ENCODE measurements around the gene MRGPRD. TPM values are rescaled to one million over a fixed set of nuclear protein-coding genes. Genes with fewer than 3 reads are reported as not detected.
A peak's percentile ranks its signal among the peaks of the same experiment; 100 is the strongest.

MRGPRD gene
- total and polyA plus RNA-seq, 4 experiments from 2014 or later = 0.48 TPM; not detected in 3

DNA sequence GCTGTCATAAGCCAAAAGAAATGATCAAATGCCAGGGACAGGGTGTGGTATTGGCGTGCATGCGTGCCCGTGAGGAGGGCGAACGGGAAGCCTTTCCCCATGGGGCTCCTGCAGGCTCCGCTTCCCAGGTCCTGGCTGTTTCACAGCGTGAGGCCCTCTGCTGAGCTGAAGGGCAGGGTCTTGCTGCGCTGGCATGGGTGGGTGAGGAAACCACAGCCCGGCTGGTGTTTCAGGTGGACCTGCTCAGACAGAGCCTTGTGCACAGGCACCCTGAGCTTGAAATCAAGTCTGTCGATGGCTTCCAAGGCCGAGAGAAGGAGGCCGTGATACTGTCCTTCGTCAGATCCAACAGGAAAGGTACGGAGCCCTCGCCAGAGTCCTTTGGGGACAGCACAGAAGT, 45.7 kb downstream of the MRGPRD start:
- intact Hi-C loops (cut with micrococcal nuclease) = no loop called here
- ChIA-PET CTCF (ENCODE audit: partially characterized antibody) (no interaction called here), POLR2A (ENCODE audit: partially characterized antibody) (no interaction called here)
- no peaks in the 10 kb centered on the region for H3K27me3 ChIP-seq (ENCODE audit: insufficient read depth, low read length)
- H3K36me3 ChIP-seq (ENCODE audit: insufficient read depth, low read length) = peaks cover 33% of the 10 kb centered on the region
- Mint-ChIP-seq H3K27me3 (no peaks in the 10 kb centered on the region), H3K4me1 (no peaks in the 10 kb centered on the region), H3K36me3 (peaks cover 13 to 51% of the 10 kb centered on the region in 2 donors), H3K4me3 (no peak overlapping the region), H3K27ac (no peak overlapping the region), H3K9me3 (no peaks in the 10 kb centered on the region)
- H3K4me3 ChIP-seq (ENCODE audit: low read length in 2 of 2) = no peak overlapping the region
- DNase-seq = no peak
- H3K9me3 ChIP-seq (ENCODE audit: control insufficient read depth in 1 of 2, low read length in 2 of 2) = no peaks in the 10 kb centered on the region
- no peaks in the 10 kb centered on the region for H3K4me1 ChIP-seq (ENCODE audit: insufficient read depth, low read length)
- H3K27ac ChIP-seq (ENCODE audit: low read depth, low read length) = no peak overlapping the region

DNA sequence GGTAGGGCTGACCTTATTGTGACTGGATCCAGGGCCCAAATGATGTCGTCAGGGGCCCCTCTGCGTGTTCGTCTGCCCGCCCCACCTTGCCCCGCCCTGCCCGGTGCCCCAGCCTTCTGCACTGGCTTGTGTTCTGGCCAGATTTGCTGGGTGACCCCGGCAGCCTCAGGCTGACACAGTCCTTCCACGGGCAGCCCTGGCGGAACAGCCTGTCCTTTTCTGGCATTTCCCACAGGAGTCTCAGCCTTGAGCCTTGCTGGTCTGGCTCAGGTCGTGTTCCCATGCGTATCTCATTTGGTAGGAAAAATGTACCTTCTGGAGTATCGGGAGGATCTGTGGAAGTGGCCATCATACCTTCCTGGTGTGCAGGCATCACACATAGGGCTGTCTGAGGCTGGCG, 46.1 kb downstream of the MRGPRD start:
- H3K4me3 ChIP-seq (ENCODE audit: low read length in 2 of 2) = no peak overlapping the region
- CTCF ChIA-PET (ENCODE audit: partially characterized antibody) = no interaction called here
- POLR2A ChIA-PET (ENCODE audit: partially characterized antibody) = no interaction called here
- Mint-ChIP-seq H3K4me1 (no peaks in the 10 kb centered on the region), H3K27me3 (no peaks in the 10 kb centered on the region), H3K4me3 (no peak overlapping the region), H3K27ac (no peak overlapping the region), H3K36me3 (peaks cover 14 to 54% of the 10 kb centered on the region in 2 donors), H3K9me3 (peaks cover 0 to 2% (median 0%) of the 10 kb centered on the region in 8 donors)
- H3K36me3 ChIP-seq (ENCODE audit: insufficient read depth, low read length) = peaks cover 35% of the 10 kb centered on the region
- DNase-seq = no peak
- intact Hi-C loops (cut with micrococcal nuclease) = no loop called here
- no peaks in the 10 kb centered on the region for H3K9me3 ChIP-seq (ENCODE audit: control insufficient read depth in 1 of 2, low read length in 2 of 2)
- H3K4me1 ChIP-seq (ENCODE audit: insufficient read depth, low read length) = no peaks in the 10 kb centered on the region
- H3K27me3 ChIP-seq (ENCODE audit: insufficient read depth, low read length) = no peaks in the 10 kb centered on the region
- H3K27ac ChIP-seq (ENCODE audit: low read depth, low read length) = no peak overlapping the region

DNA sequence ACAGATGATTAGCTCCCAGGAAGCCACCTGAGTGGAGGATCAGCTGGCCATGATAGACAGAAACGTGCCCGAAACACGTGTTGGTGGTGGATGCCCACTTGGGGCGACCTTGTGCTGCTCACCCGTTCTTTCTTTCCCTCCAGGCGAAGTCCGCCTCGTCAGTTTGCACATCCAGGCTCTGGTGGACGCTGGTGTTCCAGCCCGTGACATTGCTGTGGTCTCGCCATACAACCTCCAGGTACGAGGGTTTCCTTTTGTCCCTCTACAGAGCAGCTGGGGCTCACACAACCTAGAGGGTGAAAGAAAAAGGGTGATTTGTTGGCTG, 46.5 kb downstream of the MRGPRD start:
- H3K36me3 Mint-ChIP-seq = peaks cover 17 to 56% of the 10 kb centered on the region in 2 donors
- H3K27ac Mint-ChIP-seq = no peak overlapping the region
- no peak overlapping the region for H3K4me3 Mint-ChIP-seq
- peaks cover 0 to 2% (median 0%) of the 10 kb centered on the region in 8 donors for H3K9me3 Mint-ChIP-seq
- H3K36me3 ChIP-seq (ENCODE audit: insufficient read depth, low read length) = peaks cover 38% of the 10 kb centered on the region
- H3K9me3 ChIP-seq (ENCODE audit: control insufficient read depth in 1 of 2, low read length in 2 of 2) = no peaks in the 10 kb centered on the region
- no peaks in the 10 kb centered on the region for H3K27me3 ChIP-seq (ENCODE audit: insufficient read depth, low read length)
- ChIA-PET CTCF (ENCODE audit: partially characterized antibody) (no interaction called here), POLR2A (ENCODE audit: partially characterized antibody) (no interaction called here)
- H3K4me1 Mint-ChIP-seq = no peaks in the 10 kb centered on the region
- H3K27ac ChIP-seq (ENCODE audit: low read depth, low read length) = no peak overlapping the region
- intact Hi-C loops (cut with micrococcal nuclease) = no loop called here
- H3K27me3 Mint-ChIP-seq = no peaks in the 10 kb centered on the region
- no peaks in the 10 kb centered on the region for H3K4me1 ChIP-seq (ENCODE audit: insufficient read depth, low read length)
- H3K4me3 ChIP-seq (ENCODE audit: low read length in 2 of 2) = no peak overlapping the region
- DNase-seq = no peak

DNA sequence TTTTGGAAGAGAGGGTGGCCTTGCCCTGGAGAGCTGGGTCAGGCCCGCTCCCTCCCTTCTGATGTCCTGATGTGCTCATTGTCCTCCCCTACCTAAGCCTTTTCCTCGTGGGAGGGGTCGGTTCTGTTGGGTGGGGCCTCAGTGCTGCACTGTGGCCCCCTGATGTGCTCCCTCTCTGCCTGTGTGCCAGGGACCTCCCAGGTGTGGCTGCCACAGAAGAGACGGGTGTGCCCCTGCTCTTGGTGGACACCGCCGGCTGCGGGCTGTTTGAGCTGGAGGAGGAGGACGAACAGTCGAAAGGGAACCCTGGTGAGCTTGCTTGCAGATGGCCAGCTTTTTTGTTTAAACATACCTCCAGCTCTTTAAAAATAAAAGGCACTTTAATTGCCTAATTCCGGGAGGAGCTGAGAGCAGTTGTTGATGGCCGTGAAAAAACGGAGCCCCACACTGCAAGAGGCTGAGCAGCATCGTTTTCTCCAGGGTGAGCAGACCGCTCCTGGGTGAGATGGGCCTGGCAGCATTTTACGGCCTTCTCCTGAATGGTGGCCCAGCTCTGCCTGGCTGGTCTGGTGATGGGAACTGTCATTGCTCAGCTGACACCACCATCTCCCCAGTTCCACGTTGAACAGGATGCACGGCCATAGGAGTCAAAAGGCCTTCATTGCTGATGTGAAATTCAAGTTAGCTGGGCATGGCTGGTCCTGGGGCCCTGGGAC, 47.0 kb downstream of the MRGPRD start:
- H3K27me3 ChIP-seq (ENCODE audit: insufficient read depth, low read length) = no peaks in the 10 kb centered on the region
- H3K9me3 Mint-ChIP-seq = peaks cover 0 to 2% (median 0%) of the 10 kb centered on the region in 8 donors
- H3K27me3 Mint-ChIP-seq = no peaks in the 10 kb centered on the region
- no peak overlapping the region for H3K27ac ChIP-seq (ENCODE audit: low read depth, low read length)
- no peaks in the 10 kb centered on the region for H3K4me1 Mint-ChIP-seq
- peaks cover 39% of the 10 kb centered on the region for H3K36me3 ChIP-seq (ENCODE audit: insufficient read depth, low read length)
- no peaks in the 10 kb centered on the region for H3K9me3 ChIP-seq (ENCODE audit: control insufficient read depth in 1 of 2, low read length in 2 of 2)
- ChIA-PET CTCF (ENCODE audit: partially characterized antibody) (no interaction called here), POLR2A (ENCODE audit: partially characterized antibody) (no interaction called here)
- no peak for DNase-seq
- H3K36me3 Mint-ChIP-seq = peaks cover 22 to 58% of the 10 kb centered on the region in 2 donors
- no peak overlapping the region for H3K4me3 Mint-ChIP-seq
- intact Hi-C loops (cut with micrococcal nuclease) = no loop called here
- no peak overlapping the region for H3K27ac Mint-ChIP-seq
- H3K4me1 ChIP-seq (ENCODE audit: insufficient read depth, low read length) = no peaks in the 10 kb centered on the region
- H3K4me3 ChIP-seq (ENCODE audit: low read length in 2 of 2) = no peak overlapping the region

DNA sequence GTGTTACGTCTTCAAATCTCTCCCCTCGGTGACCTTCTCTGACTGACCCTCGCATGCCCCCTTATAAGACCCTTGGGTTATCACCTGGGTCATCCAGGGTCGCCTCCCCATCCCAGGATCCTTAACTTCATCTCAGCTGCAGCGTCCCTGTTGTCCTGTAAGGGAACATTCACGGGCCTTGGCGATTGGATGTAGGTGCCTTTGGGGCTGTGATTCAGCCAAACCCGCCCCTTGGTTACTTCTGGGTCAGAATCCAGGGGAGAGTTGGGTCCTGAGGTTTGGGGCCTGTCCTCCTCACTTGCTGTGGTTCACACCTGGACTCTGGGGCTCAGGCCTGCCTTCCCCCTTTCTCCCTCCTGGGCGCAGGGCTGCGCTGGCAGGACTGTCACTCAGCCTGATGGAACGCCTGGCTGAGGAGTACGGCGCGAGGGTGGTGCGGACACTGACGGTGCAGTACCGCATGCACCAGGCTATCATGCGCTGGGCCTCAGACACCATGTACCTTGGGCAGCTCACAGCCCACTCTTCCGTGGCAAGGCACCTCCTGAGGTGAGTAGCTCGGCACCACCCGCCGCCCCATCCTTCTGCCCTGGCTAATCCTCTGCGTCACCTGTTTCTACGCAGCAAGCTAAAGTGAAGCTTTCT, 47.7 kb downstream of the MRGPRD start:
- Mint-ChIP-seq H3K27ac (peak overlapping the region in 1 of 7 donors; percentile 19), H3K27me3 (no peaks in the 10 kb centered on the region), H3K9me3 (peaks cover 0 to 2% (median 0%) of the 10 kb centered on the region in 8 donors), H3K36me3 (peaks cover 27 to 60% of the 10 kb centered on the region in 2 donors), H3K4me1 (no peaks in the 10 kb centered on the region), H3K4me3 (no peak overlapping the region)
- peaks cover 41% of the 10 kb centered on the region for H3K36me3 ChIP-seq (ENCODE audit: insufficient read depth, low read length)
- H3K27me3 ChIP-seq (ENCODE audit: insufficient read depth, low read length) = no peaks in the 10 kb centered on the region
- ChIA-PET CTCF (ENCODE audit: partially characterized antibody) (no interaction called here), POLR2A (ENCODE audit: partially characterized antibody) (no interaction called here)
- H3K27ac ChIP-seq (ENCODE audit: low read depth, low read length) = no peak overlapping the region
- no peaks in the 10 kb centered on the region for H3K4me1 ChIP-seq (ENCODE audit: insufficient read depth, low read length)
- DNase-seq = no peak
- no peak overlapping the region for H3K4me3 ChIP-seq (ENCODE audit: low read length in 2 of 2)
- H3K9me3 ChIP-seq (ENCODE audit: control insufficient read depth in 1 of 2, low read length in 2 of 2) = no peaks in the 10 kb centered on the region
- intact Hi-C loops (cut with micrococcal nuclease) = no loop called here

DNA sequence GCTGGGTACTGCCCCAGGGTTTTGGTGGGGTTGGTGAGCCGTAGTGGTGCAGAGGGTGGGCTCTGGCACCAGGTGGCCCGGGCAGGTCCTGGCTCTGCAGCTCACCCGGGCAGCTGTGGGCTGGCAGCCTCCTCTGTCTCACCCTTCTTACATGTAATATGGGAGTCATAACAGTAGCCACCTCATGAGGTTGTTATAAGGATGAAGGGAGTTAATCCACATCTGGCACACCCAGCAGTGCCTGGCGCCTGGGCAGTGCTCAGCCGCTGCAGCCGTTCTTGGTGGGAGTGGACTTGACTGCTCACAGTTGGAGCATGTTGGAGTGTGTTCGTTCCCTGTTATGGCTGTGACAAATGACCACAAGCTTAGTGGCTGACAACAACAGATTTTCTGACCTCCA, 48.4 kb downstream of the MRGPRD start:
- intact Hi-C loops (cut with micrococcal nuclease) = no loop called here
- Histone ChIP-seq H3K4me3 (ENCODE audit: low read length in 2 of 2) (no peak overlapping the region), H3K9me3 (ENCODE audit: control insufficient read depth in 1 of 2, low read length in 2 of 2) (no peaks in the 10 kb centered on the region), H3K4me1 (ENCODE audit: insufficient read depth, low read length) (no peaks in the 10 kb centered on the region), H3K36me3 (ENCODE audit: insufficient read depth, low read length) (peaks cover 42% of the 10 kb centered on the region), H3K27me3 (ENCODE audit: insufficient read depth, low read length) (no peaks in the 10 kb centered on the region), H3K27ac (ENCODE audit: low read depth, low read length) (no peak overlapping the region)
- H3K4me3 Mint-ChIP-seq = no peak overlapping the region
- H3K27me3 Mint-ChIP-seq = no peaks in the 10 kb centered on the region
- no peak overlapping the region for H3K27ac Mint-ChIP-seq
- DNase-seq = no peak
- H3K9me3 Mint-ChIP-seq = peaks cover 0 to 3% (median 0%) of the 10 kb centered on the region in 8 donors
- H3K36me3 Mint-ChIP-seq = peaks cover 30 to 65% of the 10 kb centered on the region in 2 donors
- H3K4me1 Mint-ChIP-seq = no peaks in the 10 kb centered on the region
- ChIA-PET POLR2A (ENCODE audit: partially characterized antibody) (no interaction called here), CTCF (ENCODE audit: partially characterized antibody) (no interaction called here)

DNA sequence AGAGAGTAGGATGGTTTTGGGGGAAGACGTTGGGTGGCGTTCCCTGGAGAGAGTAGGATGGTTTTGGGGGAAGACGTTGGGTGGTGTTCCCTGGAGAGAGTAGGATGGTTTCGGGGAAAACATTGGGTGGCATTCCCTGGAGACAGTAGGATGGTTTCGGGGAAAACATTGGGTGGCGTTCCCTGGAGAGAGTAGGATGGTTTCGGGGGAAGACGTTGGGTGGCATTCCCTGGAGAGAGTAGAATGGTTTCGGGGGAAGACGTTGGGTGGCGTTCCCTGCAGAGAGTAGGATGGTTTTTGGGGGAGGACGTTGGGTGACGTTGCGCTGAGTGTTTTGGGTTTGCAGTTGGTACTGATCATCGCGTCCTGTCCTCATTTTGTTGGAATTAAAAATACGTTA, 48.9 kb downstream of the MRGPRD start:
- CTCF ChIA-PET (ENCODE audit: partially characterized antibody) = no interaction called here
- no peak overlapping the region for H3K4me3 ChIP-seq (ENCODE audit: low read length in 2 of 2)
- DNase-seq = no peak
- Mint-ChIP-seq H3K4me1 (no peaks in the 10 kb centered on the region), H3K27me3 (no peaks in the 10 kb centered on the region), H3K36me3 (peaks cover 34 to 66% of the 10 kb centered on the region in 2 donors), H3K27ac (peak overlapping the region in 2 of 7 donors; percentile 24 to 47), H3K9me3 (peaks cover 0 to 8% (median 2%) of the 10 kb centered on the region in 8 donors), H3K4me3 (no peak overlapping the region)
- H3K27me3 ChIP-seq (ENCODE audit: insufficient read depth, low read length) = no peaks in the 10 kb centered on the region
- peaks cover 37% of the 10 kb centered on the region for H3K36me3 ChIP-seq (ENCODE audit: insufficient read depth, low read length)
- no peaks in the 10 kb centered on the region for H3K9me3 ChIP-seq (ENCODE audit: control insufficient read depth in 1 of 2, low read length in 2 of 2)
- POLR2A ChIA-PET (ENCODE audit: partially characterized antibody) = no interaction called here
- intact Hi-C loops (cut with micrococcal nuclease) = no loop called here
- no peaks in the 10 kb centered on the region for H3K4me1 ChIP-seq (ENCODE audit: insufficient read depth, low read length)
- H3K27ac ChIP-seq (ENCODE audit: low read depth, low read length) = no peak overlapping the region

All from CD4-positive, alpha-beta memory T cell (primary cell).